ENCODE results near the gene PNPLA7. TPM values are rescaled to one million over a fixed set of nuclear protein-coding genes. Genes with fewer than 3 reads are reported as not detected.

PNPLA7 gene
- total and polyA plus RNA-seq, 8 donors: 3.5 to 51.3 (median 16.6) TPM

DNA sequence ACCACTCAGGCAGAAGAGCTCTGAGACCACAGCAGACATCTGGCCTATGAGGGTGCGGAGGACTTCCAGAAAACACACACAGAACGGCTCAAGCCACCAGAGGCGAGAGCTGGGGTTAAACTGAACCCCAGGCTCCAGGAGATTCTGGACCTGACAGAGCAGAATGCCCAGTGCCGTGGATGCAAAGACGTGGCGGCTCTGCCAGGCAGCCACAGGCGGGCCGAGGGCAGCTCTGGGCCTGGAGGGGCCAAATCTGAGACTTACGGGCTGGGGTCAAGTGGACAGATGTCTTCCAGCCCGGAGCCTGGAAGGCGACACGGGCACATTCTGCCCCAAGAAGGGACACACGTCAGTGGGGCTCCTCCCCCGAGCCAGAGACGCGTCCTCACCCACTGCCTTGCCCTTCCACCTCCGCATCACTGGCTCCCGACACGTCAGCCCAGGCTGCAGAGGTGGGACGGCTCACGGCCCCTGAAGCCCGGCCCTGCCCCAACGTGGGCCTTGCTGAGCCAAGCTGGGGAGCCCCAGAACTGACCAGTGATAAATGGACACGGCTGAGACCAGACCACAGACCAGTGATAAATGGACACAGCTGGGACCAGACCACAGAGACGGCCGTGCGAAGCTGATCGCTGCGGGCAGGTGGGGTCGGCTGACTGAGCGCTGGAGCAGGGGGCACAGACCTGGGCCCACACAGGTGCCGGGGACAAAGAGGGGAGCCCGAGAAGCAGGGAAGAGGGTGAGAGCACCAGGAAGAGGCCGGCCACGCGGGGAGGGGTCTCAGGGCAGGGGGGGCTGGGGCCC is 50.1 kb downstream of the PNPLA7 start:
- DNase-seq: no peak
- Histone ChIP-seq H3K4me1 (no peaks in the 10 kb centered on the region), H3K27me3 (no peaks in the 10 kb centered on the region), H3K9me3 (no peaks in the 10 kb centered on the region), H3K4me3 (no peak overlapping the region), H3K36me3 (peaks cover 0 to 58% (median 43%) of the 10 kb centered on the region in 4 donors), H3K27ac (no peak overlapping the region)
- intact Hi-C loops (cut with DNase I; ENCODE audit: low total_unique reads): no loop called here
- 86 to 95% (median 93%) methylated on average over 34 to 36 of the region's 36 CpGs for WGBS, 5 donors
- TF ChIP-seq EP300 (IDR thresholded peaks at IDR 0.05) (no peak), POLR2AphosphoS5 (IDR thresholded peaks at IDR 0.05) (no peak), POLR2A (IDR thresholded peaks at IDR 0.05) (no peak)
- TF ChIP-seq, protein P1, sequence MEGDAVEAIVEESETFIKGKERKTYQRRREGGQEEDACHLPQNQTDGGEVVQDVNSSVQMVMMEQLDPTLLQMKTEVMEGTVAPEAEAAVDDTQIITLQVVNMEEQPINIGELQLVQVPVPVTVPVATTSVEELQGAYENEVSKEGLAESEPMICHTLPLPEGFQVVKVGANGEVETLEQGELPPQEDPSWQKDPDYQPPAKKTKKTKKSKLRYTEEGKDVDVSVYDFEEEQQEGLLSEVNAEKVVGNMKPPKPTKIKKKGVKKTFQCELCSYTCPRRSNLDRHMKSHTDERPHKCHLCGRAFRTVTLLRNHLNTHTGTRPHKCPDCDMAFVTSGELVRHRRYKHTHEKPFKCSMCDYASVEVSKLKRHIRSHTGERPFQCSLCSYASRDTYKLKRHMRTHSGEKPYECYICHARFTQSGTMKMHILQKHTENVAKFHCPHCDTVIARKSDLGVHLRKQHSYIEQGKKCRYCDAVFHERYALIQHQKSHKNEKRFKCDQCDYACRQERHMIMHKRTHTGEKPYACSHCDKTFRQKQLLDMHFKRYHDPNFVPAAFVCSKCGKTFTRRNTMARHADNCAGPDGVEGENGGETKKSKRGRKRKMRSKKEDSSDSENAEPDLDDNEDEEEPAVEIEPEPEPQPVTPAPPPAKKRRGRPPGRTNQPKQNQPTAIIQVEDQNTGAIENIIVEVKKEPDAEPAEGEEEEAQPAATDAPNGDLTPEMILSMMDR (IDR thresholded peaks at IDR 0.05): no peak

DNA sequence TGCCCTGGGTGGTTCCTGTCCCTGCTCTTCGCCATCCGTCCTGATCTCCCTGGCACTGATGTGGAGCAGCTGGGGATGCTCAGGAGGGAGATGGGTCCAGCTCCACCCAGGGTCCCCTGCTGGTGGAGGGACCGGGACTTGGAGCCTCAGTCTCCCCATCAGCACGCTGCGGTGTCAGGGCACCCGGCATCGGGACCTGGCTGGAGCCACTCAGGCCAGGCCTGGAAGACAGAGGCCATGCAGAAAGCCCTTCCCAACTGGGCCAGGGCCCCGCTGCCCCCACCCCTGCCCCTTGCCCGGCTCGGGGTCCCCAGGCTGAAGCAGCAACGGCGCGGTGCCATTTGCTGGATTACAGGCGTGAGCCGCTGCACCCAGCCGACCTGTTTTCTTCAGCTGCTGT is 50.8 kb downstream of the PNPLA7 start:
- Histone ChIP-seq H3K4me3 (no peak overlapping the region), H3K27me3 (no peaks in the 10 kb centered on the region), H3K9me3 (no peaks in the 10 kb centered on the region), H3K27ac (no peak overlapping the region), H3K4me1 (no peaks in the 10 kb centered on the region), H3K36me3 (peaks cover 0 to 60% (median 46%) of the 10 kb centered on the region in 4 donors)
- 93 to 100% (median 94%) methylated on average over 5 to 16 of the region's 16 CpGs for WGBS, 5 donors
- intact Hi-C loops (cut with DNase I; ENCODE audit: low total_unique reads): no loop called here
- no peak for DNase-seq
- TF ChIP-seq POLR2A (IDR thresholded peaks at IDR 0.05): no peak
- TF ChIP-seq, protein P1 (IDR thresholded peaks at IDR 0.05): no peak
- TF ChIP-seq POLR2AphosphoS5 (IDR thresholded peaks at IDR 0.05): no peak

DNA sequence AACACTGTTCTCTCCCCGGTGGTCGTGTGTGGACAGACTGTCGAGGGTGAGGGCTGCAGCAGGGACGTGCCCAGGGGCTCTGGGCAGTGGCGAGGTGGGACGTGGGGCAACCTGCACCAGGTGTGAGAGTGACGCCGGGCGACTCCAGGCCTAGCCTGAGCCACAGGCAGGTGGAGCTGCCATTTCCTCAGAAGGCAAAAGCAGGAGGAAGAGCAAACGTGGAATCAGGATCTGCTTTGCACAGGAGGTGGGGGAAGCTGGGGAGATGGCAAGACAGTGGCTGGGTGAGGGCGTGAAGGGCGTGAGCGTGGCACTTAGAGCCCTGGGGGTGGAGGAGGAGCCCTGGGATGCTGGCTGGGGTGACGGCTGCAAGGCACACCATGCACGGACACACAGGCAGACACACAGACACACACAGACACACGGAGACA is 51.5 kb downstream of the PNPLA7 start:
- no peak for TF ChIP-seq POLR2AphosphoS5 (IDR thresholded peaks at IDR 0.05)
- TF ChIP-seq, protein P1 (IDR thresholded peaks at IDR 0.05): no peak
- no peak for TF ChIP-seq POLR2A (IDR thresholded peaks at IDR 0.05)
- TF ChIP-seq EP300 (IDR thresholded peaks at IDR 0.05): no peak
- Histone ChIP-seq H3K27ac (no peak overlapping the region), H3K36me3 (peaks cover 0 to 57% (median 46%) of the 10 kb centered on the region in 4 donors), H3K4me3 (no peak overlapping the region), H3K27me3 (no peaks in the 10 kb centered on the region), H3K4me1 (no peaks in the 10 kb centered on the region), H3K9me3 (no peaks in the 10 kb centered on the region)
- 86 to 92% (median 88%) methylated on average over 16 of the region's 16 CpGs for WGBS, 5 donors
- no peak for DNase-seq
- intact Hi-C loops (cut with DNase I; ENCODE audit: low total_unique reads): no loop called here

DNA sequence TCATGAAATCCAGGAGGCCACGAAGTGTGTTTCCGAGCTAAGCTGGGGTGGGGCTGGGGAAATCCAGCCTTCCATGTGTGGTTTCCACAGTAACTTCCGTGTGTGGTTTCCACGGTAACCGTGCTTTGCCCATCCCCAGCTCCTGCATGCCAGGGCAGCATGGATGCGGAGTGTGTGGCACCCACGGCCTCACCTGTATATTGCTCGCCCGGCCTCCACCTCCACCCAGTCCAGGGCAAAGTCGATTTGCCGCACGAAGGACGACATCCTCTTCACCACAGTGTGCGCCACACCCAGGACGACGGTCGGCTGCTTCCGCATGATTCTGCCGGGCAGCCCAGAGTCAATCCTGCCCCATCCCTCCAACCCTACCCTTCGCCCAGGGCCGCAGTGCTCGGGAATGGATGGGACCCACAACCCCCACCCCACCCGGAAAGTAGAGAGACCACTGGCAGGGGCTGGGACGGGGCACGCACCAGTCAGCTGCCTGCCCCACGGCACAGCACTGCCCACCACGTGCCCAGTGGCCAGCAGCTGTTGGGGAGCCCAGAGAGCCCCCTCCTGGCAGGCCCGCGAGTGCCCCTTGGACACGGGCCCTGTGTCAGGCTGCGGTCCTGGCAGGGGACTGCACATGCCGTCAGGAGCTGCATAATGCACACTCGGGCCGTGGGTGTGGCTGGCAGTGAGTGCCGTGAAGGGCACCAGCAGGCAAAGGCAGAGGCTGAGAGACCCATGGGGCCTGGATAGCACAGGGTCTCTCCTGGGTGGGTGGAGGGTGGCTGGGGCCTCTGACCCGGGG is 52.1 kb downstream of the PNPLA7 start:
- intact Hi-C loops (cut with DNase I; ENCODE audit: low total_unique reads): no loop called here
- H3K36me3 ChIP-seq: peaks cover 0 to 57% (median 46%) of the 10 kb centered on the region in 4 donors
- DNase-seq: no peak
- H3K4me1 ChIP-seq: no peaks in the 10 kb centered on the region
- WGBS, 5 donors: 85 to 92% (median 88%) methylated on average over 13 to 36 of the region's 36 CpGs
- TF ChIP-seq, protein P1 (IDR thresholded peaks at IDR 0.05): no peak
- no peak for TF ChIP-seq POLR2AphosphoS5 (IDR thresholded peaks at IDR 0.05)
- no peak for TF ChIP-seq EP300 (IDR thresholded peaks at IDR 0.05)
- TF ChIP-seq POLR2A (IDR thresholded peaks at IDR 0.05): no peak
- no peaks in the 10 kb centered on the region for H3K9me3 ChIP-seq
- no peak overlapping the region for H3K27ac ChIP-seq
- H3K4me3 ChIP-seq: no peak overlapping the region
- H3K27me3 ChIP-seq: no peaks in the 10 kb centered on the region

Data from stomach (tissue), 9 donors.